Lower lobe of right lung (tissue), 2 donors: ENCODE results near the gene EID2B. TPM values are rescaled to one million over a fixed set of nuclear protein-coding genes. Genes with fewer than 3 reads are reported as not detected.
A peak's percentile ranks its signal among the peaks of the same experiment; 100 is the strongest.

Experiments
- ATAC-seq, 2 donors: fragments of 200-7000 bp; cut with Tn5 transposase; one replicate each; pipeline ENCODE4 v1.9.1; 2020 to 2022; ENCODE audit warnings: mild to moderate bottlenecking in 2 of 2, moderate library complexity in 2 of 2
- DNase-seq: peaks from one replicate; pipeline ENCODE4 v3.0.0-alpha.2; 2020
- H3K27ac ChIP-seq: fragments of 200-600 bp; one replicate; pipeline ENCODE4 v1.8.0; 2022
- H3K27me3 ChIP-seq: fragments of 200-600 bp; one replicate; pipeline ENCODE4 v1.8.0; 2022; ENCODE audit warnings: low read depth
- H3K36me3 ChIP-seq: fragments of 200-600 bp; one replicate; pipeline ENCODE4 v1.8.0; 2022; ENCODE audit warnings: mild to moderate bottlenecking
- H3K4me1 ChIP-seq: fragments of 200-600 bp; one replicate; pipeline ENCODE4 v1.8.0; 2022
- H3K4me3 ChIP-seq: fragments of 200-600 bp; one replicate; pipeline ENCODE4 v1.8.0; 2022; ENCODE audit warnings: mild to moderate bottlenecking
- H3K9me3 ChIP-seq: fragments of 200-600 bp; one replicate; pipeline ENCODE4 v1.8.0; 2022
- intact Hi-C: fragments of 100-400 bp; cut with DNase I; formaldehyde crosslinking; loops from one replicate; pipeline ENCODE4 v1.11.0; 2022
- long read RNA-seq: library from polyadenylated mRNA; unstranded; transcript quantifications from one replicate; pipeline ENCODE4 v2.0.0, GENCODE V29; 2021
- total RNA-seq: library from RNA; stranded (reverse); fragmentation: NEBNext Ultra II Directional; extraction: Animal tissue kit (Norgen Biotek cat#: 25700); gene quantifications from one replicate; pipeline ENCODE4 v1.2.1, GENCODE V29; 2021
- TF ChIP-seq, protein P1 (sequence below): fragments of 200-600 bp; IDR thresholded peaks from one replicate; pipeline ENCODE4 v1.8.0; 2022; ENCODE audit warnings: antibody characterized with exemption, mild to moderate bottlenecking
- donor health status: DM: no; HTN: yes; CAD: no; lungs with severe emphysema.

Gene EID2B, protein sequence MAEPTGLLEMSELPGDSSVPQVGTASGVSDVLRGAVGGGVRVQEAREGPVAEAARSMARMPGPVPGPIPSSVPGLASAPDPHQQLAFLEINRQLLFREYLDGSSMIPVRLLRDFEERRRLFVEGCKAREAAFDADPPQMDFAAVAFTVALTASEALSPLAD
- total RNA-seq, result 3.7 TPM
- long read RNA-seq, partial matches to known transcripts, result 0 of 1 reads
- long read RNA-seq, other reads (novel, unspliced or antisense), result 0 of 1 reads

DNA sequence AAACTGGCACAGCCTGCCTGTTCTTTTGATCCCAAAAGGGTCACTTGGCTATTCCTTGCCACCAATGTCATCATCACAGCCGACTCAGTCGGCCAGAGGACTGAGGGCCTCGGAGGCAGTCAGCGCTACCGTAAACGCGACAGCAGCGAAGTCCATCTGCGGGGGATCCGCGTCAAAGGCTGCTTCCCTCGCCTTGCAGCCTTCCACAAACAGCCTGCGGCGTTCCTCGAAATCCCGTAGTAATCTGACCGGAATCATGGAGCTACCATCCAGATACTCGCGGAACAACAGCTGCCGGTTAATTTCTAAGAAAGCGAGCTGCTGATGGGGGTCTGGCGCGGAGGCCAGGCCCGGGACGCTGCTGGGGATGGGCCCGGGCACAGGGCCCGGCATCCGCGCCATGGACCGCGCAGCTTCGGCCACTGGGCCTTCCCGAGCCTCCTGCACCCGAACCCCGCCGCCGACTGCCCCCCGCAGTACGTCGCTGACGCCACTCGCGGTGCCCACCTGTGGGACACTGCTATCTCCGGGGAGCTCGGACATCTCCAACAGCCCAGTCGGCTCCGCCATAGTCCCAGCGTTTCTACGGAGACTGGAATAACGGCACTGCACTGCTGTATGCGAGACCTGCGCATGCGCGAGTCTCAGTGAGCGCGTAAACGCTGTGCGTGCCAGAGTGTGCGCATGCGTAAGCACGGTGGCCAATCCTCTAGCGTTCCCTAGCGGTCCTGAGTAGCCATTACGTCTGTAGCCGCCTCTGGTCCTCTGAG, at the start of gene EID2B:
Gene EID2B, minus strand, starts transcription at position 620 of the 770 bp plus-strand sequence. Its CDS starts 50 bp downstream, at position 570.
- H3K36me3 ChIP-seq, result peaks cover 3% of the 10 kb centered on the region
- DNase-seq, result peak; percentile 98
- H3K4me1 ChIP-seq, result peaks cover 16% of the 10 kb centered on the region
- intact Hi-C loops, result no loop called here
- peak within 1 kb of the TSS; percentile 88 for H3K4me3 ChIP-seq
- peak; percentile 98 for ATAC-seq
- no peaks in the 10 kb centered on the region for H3K27me3 ChIP-seq
- TF ChIP-seq, protein P1, sequence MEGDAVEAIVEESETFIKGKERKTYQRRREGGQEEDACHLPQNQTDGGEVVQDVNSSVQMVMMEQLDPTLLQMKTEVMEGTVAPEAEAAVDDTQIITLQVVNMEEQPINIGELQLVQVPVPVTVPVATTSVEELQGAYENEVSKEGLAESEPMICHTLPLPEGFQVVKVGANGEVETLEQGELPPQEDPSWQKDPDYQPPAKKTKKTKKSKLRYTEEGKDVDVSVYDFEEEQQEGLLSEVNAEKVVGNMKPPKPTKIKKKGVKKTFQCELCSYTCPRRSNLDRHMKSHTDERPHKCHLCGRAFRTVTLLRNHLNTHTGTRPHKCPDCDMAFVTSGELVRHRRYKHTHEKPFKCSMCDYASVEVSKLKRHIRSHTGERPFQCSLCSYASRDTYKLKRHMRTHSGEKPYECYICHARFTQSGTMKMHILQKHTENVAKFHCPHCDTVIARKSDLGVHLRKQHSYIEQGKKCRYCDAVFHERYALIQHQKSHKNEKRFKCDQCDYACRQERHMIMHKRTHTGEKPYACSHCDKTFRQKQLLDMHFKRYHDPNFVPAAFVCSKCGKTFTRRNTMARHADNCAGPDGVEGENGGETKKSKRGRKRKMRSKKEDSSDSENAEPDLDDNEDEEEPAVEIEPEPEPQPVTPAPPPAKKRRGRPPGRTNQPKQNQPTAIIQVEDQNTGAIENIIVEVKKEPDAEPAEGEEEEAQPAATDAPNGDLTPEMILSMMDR, result peak; percentile 98
- no peaks in the 10 kb centered on the region for H3K9me3 ChIP-seq
- H3K27ac ChIP-seq, result peak within 1 kb of the TSS; percentile 80

DNA sequence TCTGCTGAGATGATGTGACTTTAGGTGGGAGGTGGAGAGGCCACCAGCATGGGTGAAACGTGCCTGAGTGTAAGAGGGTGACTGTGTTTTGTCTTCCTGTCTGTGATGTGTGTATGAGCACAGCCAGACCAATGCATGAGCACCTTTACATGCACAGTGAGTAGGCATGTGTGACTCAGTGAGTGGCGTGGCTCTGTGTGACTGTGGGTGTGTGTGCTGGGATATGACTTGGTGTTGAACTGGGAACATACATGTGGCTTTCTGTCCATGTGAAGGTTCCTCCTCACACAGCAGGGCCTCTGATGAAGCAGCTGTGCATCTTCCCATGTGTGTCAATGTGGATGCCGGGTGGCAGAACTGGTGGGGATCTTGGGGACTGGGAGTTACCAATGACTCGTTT, 49.8 kb upstream of the EID2B start:
- Histone ChIP-seq H3K4me3 (no peak overlapping the region), H3K4me1 (no peaks in the 10 kb centered on the region), H3K27me3 (peaks cover 5% of the 10 kb centered on the region), H3K9me3 (no peaks in the 10 kb centered on the region), H3K36me3 (no peaks in the 10 kb centered on the region), H3K27ac (no peak overlapping the region)
- ATAC-seq (no peak), DNase-seq (no peak)
- TF ChIP-seq, protein P1, result no peak
- intact Hi-C loops, result no loop called here

DNA sequence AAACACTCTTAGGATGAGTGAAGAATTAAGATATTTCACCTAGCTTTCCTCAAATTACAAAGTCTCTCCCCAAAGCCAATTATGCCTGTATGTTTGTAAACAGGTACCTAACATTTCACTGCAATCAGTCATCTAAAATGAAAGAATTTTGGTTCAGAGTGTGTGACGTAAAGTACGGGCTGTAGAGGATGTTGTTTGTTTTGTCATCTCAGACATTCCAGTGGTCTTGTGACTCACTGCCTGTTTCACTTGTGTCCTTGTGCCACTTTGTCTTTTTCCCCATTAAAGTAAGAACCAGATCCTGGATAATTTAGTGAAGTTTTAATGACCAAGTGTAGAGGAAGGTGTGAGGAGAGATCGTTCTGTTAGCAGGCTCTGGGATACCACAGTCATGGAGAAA, 36.0 kb upstream of the EID2B start:
- no peak overlapping the region for H3K4me3 ChIP-seq
- H3K4me1 ChIP-seq, result no peaks in the 10 kb centered on the region
- intact Hi-C loops, result no loop called here
- no peaks in the 10 kb centered on the region for H3K9me3 ChIP-seq
- no peaks in the 10 kb centered on the region for H3K36me3 ChIP-seq
- DNase-seq (no peak), ATAC-seq (peak in 1 of 2 donors; percentile 21)
- TF ChIP-seq, protein P1, result no peak
- no peak overlapping the region for H3K27ac ChIP-seq
- peaks cover 17% of the 10 kb centered on the region for H3K27me3 ChIP-seq

DNA sequence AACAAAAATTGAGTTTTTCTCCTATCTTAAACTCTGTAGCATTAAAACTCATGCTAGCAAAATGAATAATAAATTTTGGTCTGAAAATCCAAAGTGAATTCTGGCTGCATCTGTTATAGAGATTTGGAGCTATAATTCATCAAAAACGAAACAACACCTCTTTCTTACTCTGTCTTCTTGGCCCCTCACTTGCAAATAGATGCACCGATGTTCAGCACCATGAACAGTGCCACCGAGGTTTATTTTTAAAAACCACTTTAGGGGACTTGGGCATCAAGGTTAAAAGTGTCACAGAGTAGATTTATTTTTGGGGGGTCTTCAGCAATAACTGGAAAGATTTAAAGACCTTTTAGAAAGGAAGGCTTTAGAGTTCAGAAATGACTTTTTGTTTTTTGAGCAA, 33.4 kb upstream of the EID2B start:
- H3K4me3 ChIP-seq, result no peak overlapping the region
- no peaks in the 10 kb centered on the region for H3K9me3 ChIP-seq
- H3K27me3 ChIP-seq, result peaks cover 17% of the 10 kb centered on the region
- no peak for ATAC-seq
- no peak overlapping the region for H3K27ac ChIP-seq
- no peaks in the 10 kb centered on the region for H3K36me3 ChIP-seq
- TF ChIP-seq, protein P1, result no peak
- no peak for DNase-seq
- intact Hi-C loops, result no loop called here
- no peaks in the 10 kb centered on the region for H3K4me1 ChIP-seq

DNA sequence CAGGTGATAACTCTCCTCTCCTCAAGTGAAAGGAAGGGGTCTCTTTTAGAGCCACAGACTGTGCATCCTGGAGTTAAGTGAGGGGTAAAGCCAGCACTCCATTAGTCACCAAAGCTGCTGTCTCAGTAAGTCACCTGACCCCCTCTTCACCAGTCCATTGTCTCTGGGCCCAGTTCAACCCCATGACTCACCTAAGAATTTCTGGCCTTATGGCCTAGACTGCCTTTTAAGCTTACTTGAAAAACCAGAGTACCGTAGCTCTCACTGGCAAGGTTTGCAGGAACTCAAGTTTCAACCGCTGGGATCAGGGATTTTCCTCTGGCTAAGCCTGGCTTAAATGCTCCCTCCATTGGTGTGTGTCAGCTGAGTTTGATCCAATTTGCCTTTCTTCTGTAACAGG, 30.8 kb upstream of the EID2B start:
- Histone ChIP-seq H3K4me3 (no peak overlapping the region), H3K9me3 (no peaks in the 10 kb centered on the region), H3K27ac (no peak overlapping the region), H3K4me1 (peaks cover 4% of the 10 kb centered on the region), H3K36me3 (no peaks in the 10 kb centered on the region), H3K27me3 (peaks cover 13% of the 10 kb centered on the region)
- intact Hi-C loops, result no loop called here
- DNase-seq (no peak), ATAC-seq (no peak)
- TF ChIP-seq, protein P1, result no peak
